GM18502 (cell line): ENCODE results near the gene AP5Z1.
"Not testable (repeated sequence)": the region's sequence is repeated elsewhere in the genome, so short reads cannot be mapped to it uniquely, and the experiment has no call there.

Experiments used
- ATAC-seq: cut with Tn5 transposase; IDR thresholded peaks from one replicate; pipeline ENCODE4 v1.9.1; 2021; ENCODE audit warnings: mild to moderate bottlenecking; ENCODE audit not compliant: unreplicated experiment, poor library complexity

The AP5Z1 gene

GRCh38 chr7:4799508-4800268, 24.3 kb downstream of the AP5Z1 start:
- ATAC-seq, result no peak

DNA sequence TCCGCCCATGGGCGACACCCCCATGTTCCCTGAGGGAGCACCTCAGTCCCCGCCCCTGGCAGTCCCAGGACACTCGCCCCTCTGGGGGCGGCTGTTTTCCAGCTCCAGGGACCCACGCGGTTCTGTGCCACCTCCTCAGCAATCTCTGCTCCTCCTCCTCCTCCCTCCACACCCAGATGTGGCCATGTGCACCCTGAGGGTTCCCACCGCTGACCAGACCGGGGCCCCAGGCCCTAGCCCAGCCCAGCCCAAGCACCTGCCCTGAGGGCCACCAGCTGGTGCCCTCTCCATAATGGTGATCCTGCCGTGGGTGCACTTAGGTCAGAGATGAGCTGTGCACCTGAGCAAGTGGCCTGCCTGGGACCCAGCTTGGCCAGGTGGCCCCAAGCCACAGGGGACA, 25.1 kb downstream of the AP5Z1 start:
- no peak for ATAC-seq

- ATAC-seq, result no peak
Measured at GRCh38 chr7:4800926-4801838, 25.8 kb downstream of the AP5Z1 start.

DNA sequence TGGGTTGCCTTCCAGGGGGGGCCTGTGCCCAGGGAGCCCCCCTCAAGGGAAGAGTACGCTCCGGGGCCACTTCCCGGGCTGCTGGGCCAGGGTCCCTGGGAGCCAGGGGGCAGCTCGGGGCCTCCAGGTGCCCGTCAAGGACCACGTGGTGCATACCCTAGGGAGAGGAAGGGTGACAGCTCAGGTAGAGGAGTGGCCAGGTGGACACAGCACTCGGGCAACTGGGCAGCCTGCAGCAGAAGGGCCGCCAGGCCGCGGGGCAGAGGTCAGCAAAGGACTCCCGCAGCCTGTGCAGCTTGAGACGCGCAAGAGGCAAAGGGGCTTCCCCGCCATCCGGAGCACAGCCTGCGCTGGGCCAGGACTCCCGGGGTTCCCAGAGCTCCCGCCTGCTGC, 26.4 kb downstream of the AP5Z1 start:
- no peak for ATAC-seq

DNA sequence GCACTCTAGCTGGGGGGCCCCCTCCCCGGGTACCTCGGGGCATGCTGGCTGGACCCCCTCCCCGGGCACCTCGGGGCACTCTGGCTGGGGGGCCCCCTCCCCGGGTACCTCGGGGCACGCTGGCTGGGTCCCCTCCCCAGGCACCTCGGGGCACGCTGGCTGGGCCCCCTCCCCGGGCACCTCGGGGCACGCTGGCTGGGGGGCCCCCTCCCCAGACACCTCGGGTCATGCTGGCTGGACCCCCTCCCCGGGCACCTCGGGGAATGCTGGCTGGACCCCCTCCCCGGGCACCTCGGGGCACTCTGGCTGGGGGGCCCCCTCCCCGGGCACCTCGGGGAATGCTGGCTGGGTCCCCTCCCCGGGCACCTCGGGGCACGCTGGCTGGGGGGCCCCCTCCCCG, 27.2 kb downstream of the AP5Z1 start:
- not testable (repeated sequence) for ATAC-seq

DNA sequence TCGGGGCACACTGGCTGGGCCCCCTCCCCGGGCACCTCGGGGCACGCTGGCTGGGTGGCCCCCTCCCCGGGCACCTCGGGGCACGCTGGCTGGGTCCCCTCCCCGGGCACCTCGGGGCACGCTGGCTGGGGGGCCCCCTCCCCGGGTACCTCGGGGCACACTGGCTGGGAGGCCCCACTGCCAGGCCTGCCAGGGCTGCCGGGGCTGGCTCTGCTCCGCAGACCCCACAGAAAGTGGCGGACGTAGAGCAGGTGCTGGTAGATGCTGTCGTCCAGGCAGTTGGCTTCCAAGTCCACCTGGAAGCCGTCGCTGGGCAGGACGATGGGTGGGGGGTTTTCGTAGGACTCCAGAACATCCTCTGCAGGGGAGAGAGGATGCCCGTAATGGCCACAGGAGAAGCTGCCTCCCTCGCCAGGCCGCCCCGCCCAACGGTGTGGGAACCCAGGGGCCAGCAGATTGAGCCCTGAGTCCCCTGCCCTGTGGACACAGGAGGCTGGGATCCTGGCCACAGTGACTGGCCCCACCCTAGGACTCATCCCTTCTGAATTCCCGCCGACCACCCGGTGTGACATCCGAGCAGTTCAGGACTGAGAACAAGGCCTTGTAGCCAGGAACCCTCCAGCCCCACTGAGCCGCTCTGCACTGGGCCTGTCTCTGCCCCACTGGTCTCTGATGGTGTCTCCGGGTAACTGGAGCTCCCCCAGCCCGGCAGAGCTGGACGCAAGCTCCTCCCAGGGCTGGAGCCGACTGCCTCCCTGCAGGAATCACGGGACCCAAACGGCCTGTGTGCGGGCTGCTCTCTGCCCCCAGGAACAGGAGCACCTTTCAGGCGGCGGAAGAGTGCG, 28.2 kb downstream of the AP5Z1 start:
- ATAC-seq, result no peak

DNA sequence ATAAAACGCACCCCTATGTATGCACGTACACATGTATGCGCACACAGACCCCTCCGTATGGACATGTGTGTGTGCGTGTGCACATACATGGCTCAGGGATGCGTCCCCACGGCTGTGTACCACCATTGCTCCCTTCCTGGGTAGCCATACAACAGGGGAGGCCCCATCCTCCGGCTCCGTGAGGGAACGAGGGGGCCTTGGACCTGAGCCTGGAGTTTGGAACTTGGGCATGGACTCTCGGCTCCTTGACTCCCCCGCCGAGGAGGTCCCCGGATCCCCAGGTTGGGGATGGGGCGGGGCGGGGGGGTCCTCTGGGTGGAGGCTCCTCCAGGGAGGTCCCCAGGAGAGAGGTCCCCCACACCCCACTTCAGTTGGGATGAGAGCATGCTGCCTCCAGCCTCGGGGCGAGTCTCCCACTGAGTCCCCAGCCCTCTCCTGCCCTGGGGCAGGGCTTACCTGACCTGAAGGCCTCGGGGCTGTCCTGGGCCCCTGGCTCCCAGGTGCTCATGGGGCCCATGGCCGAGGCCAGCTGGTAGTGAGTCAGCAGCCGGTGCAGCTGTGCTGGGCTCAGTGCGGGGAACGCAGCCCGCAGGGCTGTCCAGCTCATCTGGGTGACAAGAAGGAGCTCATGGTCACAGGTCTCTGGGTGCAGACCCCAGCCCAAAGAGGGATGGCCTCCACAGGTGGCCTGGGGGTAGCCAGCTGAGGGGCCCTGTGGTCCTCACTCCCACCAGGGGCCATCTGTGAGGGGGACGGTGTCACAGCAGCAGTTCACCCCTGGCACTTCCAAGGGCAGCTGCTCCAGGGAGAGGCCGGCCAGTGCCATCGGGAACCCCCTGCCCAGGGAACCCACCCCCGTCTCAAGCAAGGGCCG, 29.9 kb downstream of the AP5Z1 start:
- no peak for ATAC-seq

DNA sequence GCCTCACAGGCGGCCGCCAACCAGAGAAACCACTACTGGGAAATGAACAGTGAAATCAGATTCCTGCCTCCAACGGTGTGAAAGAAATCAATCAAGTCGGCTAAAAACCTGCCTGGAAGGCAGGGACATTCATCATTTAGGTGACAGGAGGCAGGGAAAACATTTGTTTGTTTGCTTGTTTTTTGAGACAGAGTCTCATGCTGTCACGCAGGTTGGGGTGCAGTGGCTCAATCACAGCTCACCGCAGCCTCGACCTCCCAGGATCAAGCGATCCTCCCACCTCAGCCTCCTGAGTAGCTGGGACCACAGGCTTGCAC, 30.5 kb downstream of the AP5Z1 start:
- ATAC-seq, result no peak

DNA sequence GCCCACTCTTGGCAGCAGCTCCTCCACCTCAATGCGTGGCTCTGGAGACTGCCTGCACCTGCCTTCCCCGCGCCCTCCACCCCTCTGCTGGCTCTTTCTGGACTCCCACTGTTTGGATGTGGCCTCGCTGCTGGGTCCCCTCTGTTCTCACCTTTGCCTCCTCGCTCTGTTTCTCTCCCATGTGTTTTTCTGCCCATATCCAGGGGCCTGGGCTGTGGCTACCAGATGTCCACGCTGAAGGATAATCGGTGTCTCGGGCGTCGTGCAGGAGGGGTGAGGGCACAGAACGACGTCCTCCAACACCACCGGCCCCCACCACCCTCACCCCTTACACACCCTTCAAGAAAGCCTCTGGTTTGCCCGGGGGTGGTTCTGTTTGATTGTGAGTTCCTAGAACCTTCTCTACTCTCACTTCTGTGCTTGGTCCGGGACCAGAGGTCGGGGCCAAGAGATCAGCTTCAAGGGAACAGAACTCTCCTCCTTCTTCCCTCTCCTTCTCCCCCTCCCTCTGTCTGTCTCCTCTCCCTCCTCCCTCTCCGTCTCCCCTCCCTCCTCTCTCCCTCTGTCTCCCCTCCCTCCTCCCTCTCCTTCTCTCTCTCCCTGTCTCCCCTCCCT, 31.7 kb downstream of the AP5Z1 start:
- ATAC-seq, result no peak

GRCh38 chr7:4807598-4808016, 32.2 kb downstream of the AP5Z1 start:
- no peak for ATAC-seq

DNA sequence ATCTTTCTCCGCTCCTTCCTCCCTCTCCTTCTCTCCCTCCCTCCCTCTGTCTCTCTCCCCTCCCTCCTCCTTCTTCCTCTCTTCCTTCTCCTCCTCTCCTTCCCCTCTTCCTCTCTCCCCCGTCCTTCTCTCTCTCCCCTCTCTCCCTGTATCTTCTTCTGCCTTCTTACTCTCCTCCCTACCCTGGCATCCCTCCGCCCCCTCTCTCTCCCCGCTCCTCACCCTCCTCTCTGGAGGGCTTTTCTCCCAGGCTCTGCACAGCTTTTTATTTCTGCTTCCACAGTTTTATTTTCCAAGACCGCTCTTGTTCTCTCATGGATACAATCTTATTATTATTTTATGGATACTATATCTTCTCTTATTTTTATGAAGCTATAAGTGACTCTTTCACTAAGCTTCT, 32.6 kb downstream of the AP5Z1 start:
- no peak for ATAC-seq

DNA sequence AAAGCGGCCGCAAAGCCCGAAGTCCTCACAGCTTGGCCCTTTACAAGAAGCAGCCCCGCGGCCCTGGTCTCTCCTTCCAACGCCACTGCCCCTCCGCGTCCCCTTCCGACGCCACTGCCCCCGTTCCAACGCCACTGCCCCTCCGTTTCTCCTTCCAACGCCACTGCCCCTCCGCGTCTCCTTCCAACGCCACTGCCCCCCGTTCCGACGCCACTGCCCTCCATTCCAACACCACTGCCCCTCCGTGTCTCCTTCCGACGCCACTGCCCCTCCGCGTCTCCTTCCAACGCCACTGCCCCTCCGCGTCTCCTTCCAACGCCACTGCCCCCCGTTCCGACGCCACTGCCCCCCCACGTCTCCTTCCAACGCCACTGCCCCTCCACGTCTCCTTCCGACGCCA, 33.1 kb downstream of the AP5Z1 start:
- no peak for ATAC-seq

DNA sequence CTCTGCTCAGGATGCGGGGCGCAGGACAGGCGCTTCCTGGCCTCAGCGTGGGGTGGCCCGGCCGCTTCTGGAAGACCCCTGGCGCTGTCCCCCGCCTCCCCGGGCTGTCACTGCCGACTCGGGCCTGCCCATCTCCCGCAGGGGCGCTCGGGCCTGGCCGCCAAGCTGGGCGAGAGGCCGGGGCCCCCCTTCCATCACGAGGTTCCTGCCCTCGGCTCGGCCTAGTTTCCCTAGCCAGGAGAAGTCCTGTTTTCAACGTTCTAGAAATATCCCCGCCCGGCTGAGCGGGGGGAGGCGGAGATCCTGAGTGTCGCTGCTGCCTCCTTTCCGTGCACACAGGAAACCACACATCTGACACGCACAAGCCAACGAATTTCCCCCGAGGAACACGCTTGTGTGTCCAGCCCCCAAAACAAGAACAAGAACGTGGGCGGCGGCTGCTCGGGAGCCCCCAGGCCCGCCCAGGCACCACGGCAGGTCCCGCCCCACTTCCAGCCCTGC, 33.7 kb downstream of the AP5Z1 start:
- no peak for ATAC-seq

GRCh38 chr7:4809666-4810065, 34.2 kb downstream of the AP5Z1 start:
- ATAC-seq, result no peak

DNA sequence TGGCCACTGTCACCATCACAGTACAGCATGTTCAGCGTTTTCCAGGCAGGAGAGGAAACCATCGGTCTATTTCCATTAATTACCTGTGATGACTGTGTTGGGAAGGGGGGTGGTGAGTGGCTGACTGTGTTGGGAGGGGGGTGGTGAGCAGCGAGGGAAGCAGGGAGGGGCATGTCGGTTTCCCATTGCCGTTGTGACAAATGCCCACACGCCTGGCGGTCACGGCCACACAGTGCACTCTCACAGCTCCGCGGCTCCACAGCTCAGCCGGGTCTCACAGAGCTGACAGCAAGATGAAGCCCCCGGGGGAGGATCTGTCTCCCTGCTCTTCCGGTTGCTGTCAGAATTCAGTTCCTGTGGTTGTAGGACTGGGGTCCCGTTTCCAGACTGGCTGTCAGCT, 39.0 kb downstream of the AP5Z1 start:
- ATAC-seq, result no peak

DNA sequence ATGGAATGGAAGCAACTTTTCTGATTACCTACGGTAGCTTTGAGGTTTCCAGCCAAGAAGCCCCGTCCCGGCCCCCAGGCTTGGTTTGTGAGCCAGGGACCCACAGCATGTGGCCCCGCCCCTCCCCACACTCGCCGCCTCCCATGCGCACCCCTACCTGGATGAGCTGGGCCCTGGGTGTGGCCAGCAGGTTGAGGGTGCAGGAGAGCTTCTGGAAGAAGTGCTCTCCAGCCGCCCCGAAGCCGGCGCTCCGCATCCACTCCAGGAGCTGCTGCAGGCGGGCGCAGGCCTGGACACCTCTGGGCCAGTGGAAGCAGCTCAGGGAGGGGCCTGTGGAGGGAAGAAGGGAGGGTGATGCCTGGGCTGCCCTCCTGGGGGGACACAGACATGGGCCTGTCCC, 39.7 kb downstream of the AP5Z1 start:
- ATAC-seq, result no peak

DNA sequence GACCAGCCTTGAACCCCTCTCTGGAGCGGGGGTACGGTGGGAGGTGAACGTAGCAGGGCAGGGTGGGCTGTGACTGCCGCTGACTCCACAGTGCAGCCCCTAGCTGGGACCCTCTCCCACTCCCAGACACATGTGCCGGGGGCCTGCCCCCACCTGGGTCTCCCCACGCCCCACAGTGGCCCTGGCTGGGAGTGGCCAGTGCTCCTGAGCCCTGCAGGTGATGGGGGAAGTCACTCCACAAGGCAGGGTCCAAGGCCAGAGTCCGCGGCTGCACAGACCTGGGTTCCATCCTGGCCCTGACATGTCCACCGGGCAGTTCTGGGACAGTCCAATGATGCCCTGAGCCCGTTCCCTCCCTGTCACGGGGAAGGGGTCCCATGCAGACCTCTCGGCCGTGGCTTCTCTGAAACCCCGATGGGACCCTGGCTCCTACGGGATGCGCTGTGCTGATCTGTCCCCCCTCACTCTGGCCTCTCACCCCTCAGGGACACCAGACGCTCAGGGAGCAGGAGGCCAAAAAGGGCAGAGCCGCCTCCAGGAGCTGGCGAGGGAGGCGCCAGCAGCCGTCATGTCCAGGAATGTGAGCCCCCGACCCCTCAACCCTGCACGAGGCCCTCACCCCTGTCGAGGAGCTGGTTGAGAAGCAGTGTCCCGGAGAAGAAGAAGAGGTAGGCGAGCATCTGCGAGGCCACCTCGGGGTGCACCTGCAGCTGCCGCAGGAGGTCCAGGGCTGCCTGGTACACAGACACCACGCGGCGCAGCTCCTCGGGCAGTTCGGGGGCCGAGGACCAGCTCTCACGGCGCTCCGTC, 40.4 kb downstream of the AP5Z1 start:
- no peak for ATAC-seq

- ATAC-seq, result no peak
Measured at GRCh38 chr7:4816419-4817080, 41.1 kb downstream of the AP5Z1 start.
